ENCODE data around the gene POLR2B.

GRCh38 chr4:57070461-57070860 is 91.8 kb downstream of the POLR2B start:
- TF ChIP-seq CTCF (IDR thresholded peaks at IDR 0.05) (no peak), POLR2AphosphoS5 (IDR thresholded peaks at IDR 0.05) (no peak), POLR2A (IDR thresholded peaks at IDR 0.05) (no peak)

Data from transverse colon (tissue), 4 donors.